GM19372 (cell line): ENCODE data around the gene HINT2.

Experiments
- ATAC-seq: cut with Tn5 transposase; IDR thresholded peaks from one replicate; pipeline ENCODE4 v1.9.1; 2021; ENCODE audit warnings: mild to moderate bottlenecking, low read depth, moderate library complexity; ENCODE audit not compliant: unreplicated experiment

HINT2 gene

DNA sequence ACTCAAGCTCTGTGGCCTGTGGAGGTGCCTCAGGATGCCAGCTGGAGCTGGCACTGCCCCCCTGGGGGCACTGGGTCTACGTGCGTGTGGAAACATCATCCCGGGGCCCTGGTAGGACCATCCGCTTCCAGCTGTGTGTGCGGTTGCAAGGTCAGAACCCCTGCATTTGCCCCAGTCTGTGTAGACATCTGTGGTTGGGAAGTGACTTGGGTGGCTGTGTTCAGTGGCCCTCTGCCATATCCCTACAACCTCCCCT lies 26.7 kb upstream of the HINT2 start:
- ATAC-seq = no peak

- no peak for ATAC-seq
Observed at GRCh38 chr9:35840881-35841644, 26.2 kb upstream of the HINT2 start.

DNA sequence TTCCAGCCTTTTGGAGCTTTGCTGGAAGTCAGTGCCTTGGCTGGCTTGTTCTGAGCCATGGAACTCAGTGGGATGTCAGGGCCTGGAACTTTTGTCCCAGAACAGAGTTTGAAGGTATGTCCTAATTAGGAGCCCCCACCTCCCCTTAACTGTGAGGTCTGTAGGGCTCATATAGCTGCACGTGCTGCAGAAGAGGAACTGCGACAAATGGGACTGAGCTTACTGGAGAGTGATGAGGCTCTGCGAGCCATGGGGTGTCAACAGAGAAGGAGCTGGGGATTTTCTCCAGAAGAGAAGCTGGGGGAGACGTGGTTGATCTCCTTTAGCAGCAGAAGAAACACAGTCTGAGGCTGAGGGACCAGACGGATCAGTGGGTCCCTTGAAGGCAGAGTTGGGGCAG lies 25.1 kb upstream of the HINT2 start:
- no peak for ATAC-seq

DNA sequence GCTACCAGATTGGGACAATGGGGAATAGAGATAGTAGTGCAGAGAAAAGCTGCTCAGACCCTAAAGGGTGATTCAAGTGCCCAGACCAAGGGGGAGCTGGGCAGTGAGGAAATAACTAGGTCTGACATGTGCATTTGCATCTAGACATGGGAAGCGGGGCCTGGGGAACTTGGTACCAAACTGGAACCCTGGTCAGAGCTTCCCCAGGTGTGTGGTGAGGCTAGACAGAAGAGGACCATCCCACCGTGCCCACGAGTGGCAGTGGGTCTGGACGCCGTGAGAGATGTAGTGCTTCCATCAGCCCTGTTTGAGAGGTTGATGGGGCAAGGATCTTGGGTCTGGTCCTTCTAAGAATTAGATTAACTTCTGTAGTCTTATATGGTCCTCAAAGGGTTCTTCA lies 21.8 kb upstream of the HINT2 start:
- no peak for ATAC-seq

DNA sequence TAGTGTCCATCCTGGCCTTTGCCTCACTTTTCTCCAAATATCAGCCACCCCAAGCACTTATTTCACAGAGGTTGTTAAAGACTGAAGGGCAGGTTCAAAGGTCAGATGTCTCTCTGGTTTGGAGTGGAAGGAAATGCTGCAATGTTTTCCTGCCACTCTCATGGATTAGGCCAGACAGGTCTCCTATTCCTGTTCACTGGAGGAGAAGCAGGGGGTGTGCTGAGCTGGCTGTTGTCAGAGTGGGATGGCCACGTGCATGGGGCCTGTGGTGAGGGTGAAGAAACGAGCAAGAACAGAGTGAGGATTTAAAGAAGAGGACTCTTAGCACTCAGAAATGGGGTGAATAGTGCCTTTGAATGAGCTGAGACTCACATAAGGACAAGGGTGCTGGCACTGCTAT lies 20.9 kb upstream of the HINT2 start:
- no peak for ATAC-seq

- ATAC-seq = no peak
Observed at GRCh38 chr9:35835216-35835632, 20.4 kb upstream of the HINT2 start.

- no peak for ATAC-seq
Observed at GRCh38 chr9:35834260-35835215, 19.7 kb upstream of the HINT2 start.

DNA sequence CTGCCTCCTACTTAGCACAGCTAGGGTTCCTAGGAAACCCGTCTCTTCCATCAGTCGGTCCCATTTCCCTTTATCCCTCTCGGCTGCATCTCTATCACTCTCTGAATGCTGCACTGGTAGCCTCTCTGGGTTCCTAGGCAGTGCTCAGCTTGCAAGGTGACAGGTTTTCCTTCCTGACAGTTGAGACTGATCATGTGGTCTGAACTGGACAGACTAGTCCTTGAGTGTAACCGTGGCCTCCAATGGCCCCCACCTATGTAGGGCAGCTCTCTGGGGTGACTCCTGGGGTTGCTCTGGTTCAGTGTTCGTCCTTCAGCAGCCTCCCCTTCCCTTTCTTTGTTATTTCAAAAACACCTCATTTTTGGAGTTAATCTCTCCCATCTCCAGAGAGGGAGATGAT lies 18.0 kb upstream of the HINT2 start:
- no peak for ATAC-seq

DNA sequence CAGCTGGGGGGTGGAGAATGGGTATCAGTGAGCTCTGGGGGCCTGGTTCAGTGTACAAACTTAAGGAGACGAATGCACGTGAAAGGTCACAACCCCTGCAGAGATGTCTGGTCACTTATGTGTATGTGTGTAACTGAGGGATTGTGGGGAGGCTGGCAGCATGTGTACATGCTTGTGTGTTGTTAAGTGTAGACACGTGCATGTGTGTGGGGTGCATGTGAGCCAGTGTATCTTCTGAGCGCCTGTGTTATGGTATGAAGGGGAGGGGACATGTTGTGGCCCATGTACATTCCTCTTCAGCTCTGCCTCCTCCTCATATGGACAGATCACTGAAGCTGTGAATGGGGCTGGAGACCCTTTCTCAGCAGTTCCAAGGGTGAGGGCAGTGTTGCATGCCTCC lies 16.2 kb upstream of the HINT2 start:
- no peak for ATAC-seq

GRCh38 chr9:35829764-35830096 lies 14.9 kb upstream of the HINT2 start:
- ATAC-seq = no peak

GRCh38 chr9:35829084-35829763 lies 14.4 kb upstream of the HINT2 start, which contains the start of gene TMEM8B:
Gene TMEM8B (plus strand): TSS chr9:35829228. CDS start chr9:35829448, 220 bp downstream.
- ATAC-seq = peak; percentile 80

DNA sequence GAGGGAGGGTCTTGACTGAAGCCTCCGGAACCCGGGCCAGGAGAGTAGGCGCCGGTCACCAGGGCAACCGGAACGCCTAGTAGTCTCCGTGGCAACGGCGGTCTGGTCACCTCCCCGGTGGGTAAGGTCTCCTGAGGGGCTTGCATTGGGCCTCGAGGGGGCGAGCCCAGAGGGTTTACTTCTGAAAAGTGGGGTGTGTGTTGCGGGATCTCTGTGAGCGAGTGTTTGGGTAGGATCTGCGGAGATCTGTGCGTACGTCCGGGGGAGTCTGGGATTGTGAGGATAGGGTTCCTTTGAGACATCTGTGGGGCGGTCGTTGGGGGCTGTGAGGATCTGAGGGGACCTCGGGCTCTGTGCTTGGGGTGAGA lies 13.9 kb upstream of the HINT2 start, which contains the start of gene FAM221B:
TSS of gene FAM221B (minus strand) at position 17 of the 368 bp plus-strand sequence. CDS start 2,571 bp downstream, outside the sequence.
- no peak for ATAC-seq

GRCh38 chr9:35827486-35827885 lies 12.6 kb upstream of the HINT2 start:
- ATAC-seq = no peak

DNA sequence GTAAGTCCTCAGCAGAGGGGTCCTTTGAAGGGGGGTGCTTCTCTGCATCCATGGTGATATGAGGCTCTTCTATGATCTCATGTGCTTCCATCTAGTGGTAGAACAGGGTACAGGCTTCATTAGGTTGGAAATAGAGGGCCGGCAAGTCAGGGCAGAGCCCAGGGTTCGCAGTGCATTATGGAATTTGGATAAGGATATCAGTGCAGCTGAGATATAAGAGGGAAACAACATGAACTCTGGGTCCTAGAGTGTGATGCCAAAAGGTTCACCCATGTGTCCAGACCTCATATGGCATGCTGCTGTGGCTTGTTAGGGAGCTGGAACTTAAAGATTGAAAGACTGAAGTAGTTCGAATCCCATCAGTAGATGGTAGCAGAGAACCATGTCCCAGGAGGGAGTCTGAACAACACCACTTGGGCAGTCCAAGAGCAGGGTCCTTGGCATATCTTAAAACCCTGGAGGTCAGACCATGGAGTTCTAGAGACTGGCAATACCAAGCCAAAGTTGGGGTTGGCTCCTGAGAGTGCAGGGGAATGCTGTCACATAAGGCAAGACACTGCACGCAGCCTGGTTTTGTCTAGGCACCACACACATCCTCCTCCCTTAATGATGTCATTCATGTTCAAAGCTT lies 11.3 kb upstream of the HINT2 start:
- no peak for ATAC-seq

GRCh38 chr9:35822926-35823325 lies 8.1 kb upstream of the HINT2 start:
- ATAC-seq = no peak

GRCh38 chr9:35820076-35820475 lies 5.2 kb upstream of the HINT2 start:
- ATAC-seq = no peak

DNA sequence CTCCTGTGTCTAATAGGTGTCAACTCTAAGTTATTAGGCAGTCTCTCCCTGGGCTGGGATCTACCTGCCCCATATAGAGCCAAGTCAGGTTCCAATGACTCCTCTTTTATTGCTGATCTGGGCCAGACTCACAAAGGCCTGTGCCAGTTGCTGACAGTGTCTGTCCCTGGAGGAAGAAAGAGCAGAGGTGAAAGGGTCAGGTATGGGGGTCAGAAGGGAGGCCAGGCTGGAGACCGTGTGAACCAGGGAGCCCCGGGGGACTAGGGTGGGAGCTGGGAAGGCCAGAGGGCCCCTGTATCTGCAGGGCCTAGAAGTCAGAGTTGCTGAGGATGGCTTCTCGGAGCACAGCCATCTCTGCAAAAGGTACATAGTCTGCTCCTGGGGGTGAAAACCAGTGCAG lies 3.5 kb upstream of the HINT2 start:
- no peak for ATAC-seq

DNA sequence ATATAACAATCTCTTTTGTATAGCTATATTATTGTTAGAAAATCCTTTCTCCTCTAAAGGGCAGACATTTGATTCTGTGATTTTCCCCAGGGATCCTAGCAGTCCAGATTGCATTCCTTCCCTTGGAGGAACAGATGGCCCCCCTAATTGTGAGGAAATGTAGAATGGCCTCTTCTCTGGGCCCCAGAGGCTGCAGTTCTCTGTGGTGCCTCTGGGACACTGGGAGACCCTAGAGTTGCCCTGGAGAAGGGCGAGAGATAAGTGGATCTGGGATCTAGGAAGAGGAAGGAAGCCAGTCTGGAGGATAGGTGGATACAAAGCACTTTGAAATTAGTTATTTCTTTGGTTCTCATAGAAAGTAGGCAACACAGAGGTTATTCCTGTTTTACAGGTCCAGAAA lies 1.9 kb upstream of the HINT2 start:
- ATAC-seq = no peak

DNA sequence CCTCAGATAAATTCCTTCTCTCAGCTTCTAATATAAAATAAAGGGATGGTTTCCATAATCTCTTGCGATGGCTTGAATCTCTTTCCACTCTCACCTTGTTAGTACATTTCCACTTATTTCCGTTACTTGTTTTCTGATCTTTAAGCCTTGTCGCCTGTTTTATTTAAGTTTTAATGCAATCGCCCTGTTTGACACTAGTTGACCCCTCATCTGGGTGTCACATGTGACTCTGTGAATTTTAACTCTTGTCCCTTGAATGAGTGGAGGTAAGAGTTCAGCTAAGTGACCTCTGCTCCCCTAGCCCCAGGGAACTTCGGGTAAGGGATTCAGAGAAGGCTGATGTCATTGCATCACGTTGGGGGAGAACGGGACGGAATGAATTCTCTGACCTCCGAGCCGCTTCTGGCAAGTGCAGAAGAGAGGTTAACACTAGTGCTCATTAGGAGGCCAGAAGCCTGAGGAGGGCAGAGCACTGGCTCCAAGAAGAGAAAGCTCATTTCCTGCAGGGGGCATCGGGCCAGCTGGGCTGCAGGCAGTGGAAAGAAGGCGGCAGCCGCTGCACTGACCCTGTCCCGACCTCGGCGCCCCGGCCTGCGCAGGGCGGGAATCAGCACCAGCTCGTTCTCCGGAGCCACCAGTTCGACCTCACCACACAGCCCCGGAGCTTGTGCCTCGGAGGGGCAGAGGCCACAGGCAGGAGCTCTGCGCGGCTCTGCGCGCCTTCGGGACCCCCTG lies 569 bp downstream of the HINT2 start:
- peak; percentile 11 for ATAC-seq

DNA sequence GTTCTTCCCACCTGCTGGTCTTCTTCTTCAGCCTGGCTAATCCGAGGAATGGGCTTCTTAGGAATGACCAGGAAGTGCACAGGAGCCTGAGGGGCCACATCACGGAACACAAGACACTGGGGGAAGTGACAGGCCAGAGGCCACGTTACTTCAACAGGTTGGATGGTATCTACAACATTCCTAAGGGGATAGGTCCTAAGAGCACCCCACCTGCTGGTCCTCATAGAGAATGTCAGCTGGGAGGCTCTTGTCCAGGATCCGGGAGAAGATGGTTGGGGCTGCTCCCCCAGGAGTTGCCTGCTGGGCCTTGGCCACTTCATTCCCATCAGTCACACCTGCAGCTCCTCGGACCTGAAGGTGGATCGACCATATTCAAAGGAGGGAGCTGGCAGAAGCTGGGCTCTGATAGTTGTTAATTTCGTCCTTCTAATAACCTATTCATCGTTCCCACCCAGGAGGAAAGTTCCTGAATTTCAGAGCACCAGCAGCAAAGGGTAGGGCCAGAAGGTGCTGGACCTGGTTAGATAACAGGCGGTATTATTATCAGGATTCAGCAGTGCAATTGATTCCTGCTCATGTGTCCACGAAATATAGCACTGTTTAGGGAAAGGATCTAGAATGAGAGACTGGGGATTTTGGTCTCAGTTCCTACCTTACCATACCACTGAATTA lies 1.3 kb downstream of the HINT2 start:
- ATAC-seq = no peak
